Erythroblast (primary cell): ENCODE data around the gene CAB39L.

ENCODE experiments used
- GATA1 ChIP-seq: IDR thresholded peaks from 2 replicates; pipeline ENCODE4 v1.6.1; 2011; ENCODE audit warnings: low read depth, mild to moderate bottlenecking, control low read depth, low read length, moderate library complexity
- POLR2A ChIP-seq: IDR thresholded peaks from 2 replicates; pipeline ENCODE4 v1.6.1; 2011; ENCODE audit warnings: mild to moderate bottlenecking, low read length

GRCh38 chr13:49351871-49352270 is 92.0 kb downstream of the CAB39L start:
- no peak for TF ChIP-seq GATA1
- no peak for TF ChIP-seq POLR2A
